Esophagus squamous epithelium (tissue), 5 donors: ENCODE results near the gene CDC27. TPM values are rescaled to one million over a fixed set of nuclear protein-coding genes. Genes with fewer than 3 reads are reported as not detected.
"Not testable (repeated sequence)": the region's sequence is repeated elsewhere in the genome, so short reads cannot be mapped to it uniquely, and the experiment has no call there.

ENCODE experiments used
- DNase-seq: peaks from one replicate; lab custom pipeline; 2025; lab: John Stamatoyannopoulos, UW
- H3K27ac ChIP-seq, 4 donors: fragments of 200-600 bp; sonication (generic); one replicate each; pipeline ENCODE4 v1.5.1; 2016 to 2019; ENCODE audit warnings: mild to moderate bottlenecking in 1 of 4
- H3K27me3 ChIP-seq, 4 donors: fragments of 200-600 bp; sonication (generic); 1 replicate in 3 of 4; 2 replicates in 1 of 4; pipeline versions ENCODE4 v1.5.1 to v1.6.0; 2017 to 2021; ENCODE audit warnings: antibody characterized with exemption in 1 of 4
- H3K36me3 ChIP-seq, 3 donors: fragments of 200-600 bp; sonication (generic); one replicate each; pipeline ENCODE4 v1.5.1; 2016 to 2019
- H3K4me1 ChIP-seq, 3 donors: fragments of 200-600 bp; sonication (generic); one replicate each; pipeline ENCODE4 v1.5.1; 2017 to 2019
- H3K4me3 ChIP-seq, 4 donors: fragments of 200-600 bp; sonication (generic); 1 replicate in 3 of 4; 2 replicates in 1 of 4; pipeline ENCODE4 v1.5.1; 2016 to 2019; ENCODE audit warnings: mild to moderate bottlenecking in 2 of 4, moderate library complexity in 1 of 4
- H3K9me3 ChIP-seq, 3 donors: fragments of 200-600 bp; sonication (generic); one replicate each; pipeline ENCODE4 v1.5.1; 2016 to 2019
- CTCF ChIP-seq, 6 experiments: fragments of 450-650 bp in 4 of 6; fragments of 200-600 bp in 2 of 6; sonication (generic) in 2 of 6; IDR thresholded peaks; one replicate each; pipeline ENCODE4 v1.5.1; 2016 to 2019; ENCODE audit warnings: antibody characterized with exemption in 6 of 6, mild to moderate bottlenecking in 4 of 6, moderate library complexity in 4 of 6
- POLR2A ChIP-seq, 4 donors: fragments of 450-650 bp; IDR thresholded peaks; one replicate each; pipeline ENCODE4 v1.6.1; 2017; ENCODE audit warnings: antibody characterized with exemption in 4 of 4, mild to moderate bottlenecking in 4 of 4, moderate library complexity in 3 of 4
- WGBS, 2 donors: methylation state at CpG; one replicate each; pipeline ENCODE4 v1.1.5; 2018; 5-methylcytosine and 5-hydroxymethylcytosine counted together
- intact Hi-C: fragments of 100-400 bp; cut with DNase I; formaldehyde crosslinking; loops from one replicate; pipeline ENCODE4 v1.15.0; 2022
- total RNA-seq, 4 donors: library from RNA; depleted of rRNA; stranded (reverse); fragments of >200 nt; gene quantifications; one replicate each; pipeline ENCODE4 v1.1.0, GENCODE V29; 2016
- donor health status: DM: yes; HTN: yes; CAD: no.

CDC27 gene
- total RNA-seq, 4 donors from 2014 or later: 26.4 to 45.9 (median 38.3) TPM

GRCh38 chr17:47119746-47120520, 69.2 kb downstream of the CDC27 start:
- Histone ChIP-seq H3K4me3 (no peak overlapping the region), H3K27ac (no peak overlapping the region), H3K36me3 (peaks cover 0 to 70% (median 12%) of the 10 kb centered on the region in 3 donors), H3K27me3 (no peaks in the 10 kb centered on the region), H3K4me1 (no peaks in the 10 kb centered on the region), H3K9me3 (no peaks in the 10 kb centered on the region)
- TF ChIP-seq POLR2A (IDR thresholded peaks at IDR 0.05) (no peak), CTCF (IDR thresholded peaks at IDR 0.05) (no peak)
- DNase-seq: no peak
- intact Hi-C loops: no loop called here
- WGBS, 2 donors: 47 to 50% methylated on average over 2 of the region's 2 CpGs

GRCh38 chr17:47117386-47117785, 71.7 kb downstream of the CDC27 start:
- no peaks in the 10 kb centered on the region for H3K9me3 ChIP-seq
- no peak overlapping the region for H3K4me3 ChIP-seq
- 84 to 89% methylated on average over 3 of the region's 3 CpGs for WGBS, 2 donors
- DNase-seq: no peak
- peaks cover 0 to 46% (median 12%) of the 10 kb centered on the region in 3 donors for H3K36me3 ChIP-seq
- H3K27me3 ChIP-seq: no peaks in the 10 kb centered on the region
- intact Hi-C loops: no loop called here
- H3K27ac ChIP-seq: no peak overlapping the region
- TF ChIP-seq CTCF (IDR thresholded peaks at IDR 0.05) (no peak), POLR2A (IDR thresholded peaks at IDR 0.05) (no peak)
- H3K4me1 ChIP-seq: no peaks in the 10 kb centered on the region

GRCh38 chr17:47106130-47106529, 83.0 kb downstream of the CDC27 start:
- intact Hi-C loops: no loop called here
- DNase-seq: no peak
- no peaks in the 10 kb centered on the region for H3K9me3 ChIP-seq
- no peak overlapping the region for H3K4me3 ChIP-seq
- no peaks in the 10 kb centered on the region for H3K36me3 ChIP-seq
- H3K4me1 ChIP-seq: no peaks in the 10 kb centered on the region
- TF ChIP-seq POLR2A (IDR thresholded peaks at IDR 0.05): no peak
- no peak for TF ChIP-seq CTCF (IDR thresholded peaks at IDR 0.05)
- H3K27me3 ChIP-seq: peaks cover 0 to 6% (median 0%) of the 10 kb centered on the region in 4 donors
- H3K27ac ChIP-seq: no peak overlapping the region
- WGBS, 2 donors: 66 to 81% methylated on average over 2 to 6 of the region's 7 CpGs

- H3K9me3 ChIP-seq, H3K4me1 ChIP-seq, H3K27ac ChIP-seq, H3K4me3 ChIP-seq, H3K36me3 ChIP-seq, H3K27me3 ChIP-seq, DNase-seq, intact Hi-C loops: not testable (repeated sequence)
- 23 to 29% methylated on average over 1 of the region's 1 CpG for WGBS, 2 donors
These were observed 83.8 kb downstream of the CDC27 start for GRCh38 chr17:47105246-47105645.

GRCh38 chr17:47102914-47103313, 86.2 kb downstream of the CDC27 start:
- no peak overlapping the region for H3K4me3 ChIP-seq
- intact Hi-C loops: no loop called here
- TF ChIP-seq CTCF (IDR thresholded peaks at IDR 0.05) (no peak), POLR2A (IDR thresholded peaks at IDR 0.05) (no peak)
- H3K36me3 ChIP-seq: no peaks in the 10 kb centered on the region
- H3K4me1 ChIP-seq: peaks cover 6 to 23% (median 8%) of the 10 kb centered on the region in 3 donors
- peaks cover 0 to 6% (median 0%) of the 10 kb centered on the region in 4 donors for H3K27me3 ChIP-seq
- no peak for DNase-seq
- 77 to 96% methylated on average over 4 of the region's 4 CpGs for WGBS, 2 donors
- no peaks in the 10 kb centered on the region for H3K9me3 ChIP-seq
- no peak overlapping the region for H3K27ac ChIP-seq
